Nephron (organoid): ENCODE results near the gene TMEM205.
"Not testable (repeated sequence)": the region's sequence is repeated elsewhere in the genome, so short reads cannot be mapped to it uniquely, and the experiment has no call there.

ENCODE experiments used
- H3K27ac Mint-ChIP-seq, 3 experiments: 2 replicates each; pipeline ENCODE4 v1.8.0; 2020; ENCODE audit warnings: mixed read lengths in 3 of 3, mild to moderate bottlenecking in 2 of 3, moderate library complexity in 1 of 3
- H3K27me3 Mint-ChIP-seq: 2 replicates; pipeline ENCODE4 v1.8.0; 2021; ENCODE audit warnings: low read depth, mild to moderate bottlenecking, moderate library complexity, mixed read lengths
- H3K36me3 Mint-ChIP-seq: 2 replicates; pipeline ENCODE4 v1.8.0; 2020; ENCODE audit warnings: low read depth, mixed read lengths
- H3K4me1 Mint-ChIP-seq: 2 replicates; pipeline ENCODE4 v1.8.0; 2020; ENCODE audit warnings: mixed read lengths
- H3K4me3 Mint-ChIP-seq, 3 experiments: 2 replicates each; pipeline ENCODE4 v1.8.0; 2020; ENCODE audit warnings: mild to moderate bottlenecking in 3 of 3, mixed read lengths in 3 of 3, moderate library complexity in 2 of 3
- H3K9me3 Mint-ChIP-seq: 2 replicates; pipeline ENCODE4 v1.8.0; 2020; ENCODE audit warnings: mixed read lengths
- CTCF ChIP-seq, 3 experiments: fragments of 200-600 bp; sonication (generic); IDR thresholded peaks; one replicate each; pipeline ENCODE4 v1.5.0; 2021; ENCODE audit warnings: antibody characterized with exemption in 3 of 3; ENCODE audit not compliant: unreplicated experiment in 3 of 3

TMEM205 gene

GRCh38 chr19:11347546-11348039, 1.5 kb upstream of the TMEM205 start:
- H3K27ac Mint-ChIP-seq, result peak overlapping the region in 1 of 3 experiments; percentile 61
- no peaks in the 10 kb centered on the region for H3K9me3 Mint-ChIP-seq
- peak overlapping the region; percentile 75 to 93 (median 89) for H3K4me3 Mint-ChIP-seq
- TF ChIP-seq CTCF (IDR thresholded peaks at IDR 0.05; ENCODE audit: unreplicated experiment in 3 of 3), result no peak
- H3K27me3 Mint-ChIP-seq, result no peaks in the 10 kb centered on the region
- H3K4me1 Mint-ChIP-seq, result peaks cover 29% of the 10 kb centered on the region
- no peaks in the 10 kb centered on the region for H3K36me3 Mint-ChIP-seq

- H3K36me3 Mint-ChIP-seq, result no peaks in the 10 kb centered on the region
- no peaks in the 10 kb centered on the region for H3K27me3 Mint-ChIP-seq
- H3K27ac Mint-ChIP-seq, result peak overlapping the region; percentile 70 to 85 (median 85)
Measured at GRCh38 chr19:11345122-11345803, 805 bp downstream of the TMEM205 start.

GRCh38 chr19:11342429-11342828, 3.6 kb downstream of the TMEM205 start:
- Mint-ChIP-seq H3K36me3 (peaks cover 3% of the 10 kb centered on the region), H3K4me3 (peak overlapping the region; percentile 32 to 63 (median 36)), H3K4me1 (peaks cover 38% of the 10 kb centered on the region), H3K27ac (no peak overlapping the region), H3K27me3 (no peaks in the 10 kb centered on the region), H3K9me3 (no peaks in the 10 kb centered on the region)
- TF ChIP-seq CTCF (IDR thresholded peaks at IDR 0.05; ENCODE audit: unreplicated experiment in 3 of 3), result no peak

More at GRCh38 chr19:11345122-11345803, 805 bp downstream of the TMEM205 start:
- TF ChIP-seq CTCF (IDR thresholded peaks at IDR 0.05; ENCODE audit: unreplicated experiment in 3 of 3), result no peak
- Mint-ChIP-seq H3K9me3 (no peaks in the 10 kb centered on the region), H3K4me3 (peak overlapping the region; percentile 89 to 94 (median 93)), H3K4me1 (peaks cover 29% of the 10 kb centered on the region)

- Mint-ChIP-seq H3K36me3 (peaks cover 22% of the 10 kb centered on the region), H3K4me3 (peak overlapping the region; percentile 84 to 87 (median 86)), H3K4me1 (peaks cover 17% of the 10 kb centered on the region), H3K27ac (peak overlapping the region; percentile 51 to 88 (median 63))
- not testable (repeated sequence) for H3K27me3 Mint-ChIP-seq, H3K9me3 Mint-ChIP-seq
Measured at GRCh38 chr19:11340099-11340467, 6.0 kb downstream of the TMEM205 start.

- Mint-ChIP-seq H3K36me3 (peaks cover 25% of the 10 kb centered on the region), H3K4me1 (peaks cover 14% of the 10 kb centered on the region), H3K27ac (peak within 1 kb of the TSS; percentile 63 to 88 (median 75)), H3K27me3 (no peaks in the 10 kb centered on the region), H3K4me3 (peak within 1 kb of the TSS; percentile 84 to 87 (median 86)), H3K9me3 (no peaks in the 10 kb centered on the region)
- TF ChIP-seq CTCF (IDR thresholded peaks at IDR 0.05; ENCODE audit: unreplicated experiment in 3 of 3), result no peak
Measured at GRCh38 chr19:11339254-11340098, 6.6 kb downstream of the TMEM205 start, which contains the start of gene RAB3D. RAB3D (minus strand) TSS chr19:11339657; CDS start chr19:11337399, 2,258 bp downstream.

- H3K36me3 Mint-ChIP-seq, result peaks cover 31% of the 10 kb centered on the region
- peak overlapping the region; percentile 84 to 87 (median 86) for H3K4me3 Mint-ChIP-seq
- no peaks in the 10 kb centered on the region for H3K9me3 Mint-ChIP-seq
- TF ChIP-seq CTCF (IDR thresholded peaks at IDR 0.05; ENCODE audit: unreplicated experiment in 3 of 3), result no peak
- peaks cover 10% of the 10 kb centered on the region for H3K4me1 Mint-ChIP-seq
- no peaks in the 10 kb centered on the region for H3K27me3 Mint-ChIP-seq
- peak overlapping the region; percentile 50 to 75 (median 73) for H3K27ac Mint-ChIP-seq
Measured at GRCh38 chr19:11338569-11339253, 7.4 kb downstream of the TMEM205 start.
